Heart right ventricle (tissue), 16 donors: Measurements from ENCODE around the gene SPECC1. TPM values are rescaled to one million over a fixed set of nuclear protein-coding genes. Genes with fewer than 3 reads are reported as not detected.
A peak's percentile ranks its signal among the peaks of the same experiment; 100 is the strongest.

Source experiments
- ATAC-seq, 8 donors: fragments of 200-7000 bp; cut with Tn5 transposase; one replicate each; pipeline ENCODE4 v1.9.1; 2020; ENCODE audit warnings: mild to moderate bottlenecking in 8 of 8, moderate library complexity in 8 of 8, moderate number of reproducible peaks in 1 of 8
- DNase-seq, 2 donors: peaks; one replicate each; pipeline ENCODE4 v3.0.0-alpha.2; 2020
- H3K27ac ChIP-seq, 10 donors: fragments of 200-600 bp; sonication (generic) in 2 of 10; one replicate each; pipeline versions ENCODE4 v1.5.0 to v1.8.0; 2020 to 2022; ENCODE audit warnings: mild to moderate bottlenecking in 3 of 10
- H3K27me3 ChIP-seq, 7 donors: fragments of 200-600 bp; one replicate each; pipeline ENCODE4 v1.8.0; 2021 to 2022; ENCODE audit warnings: mild to moderate bottlenecking in 2 of 7
- H3K36me3 ChIP-seq, 9 donors: fragments of 200-600 bp; sonication (generic) in 1 of 9; one replicate each; pipeline versions ENCODE4 v1.5.0 to v1.8.0; 2020 to 2022; ENCODE audit warnings: mild to moderate bottlenecking in 2 of 9
- H3K4me1 ChIP-seq, 9 donors: fragments of 200-600 bp; sonication (generic) in 1 of 9; one replicate each; pipeline versions ENCODE4 v1.5.0 to v1.8.0; 2020 to 2022; ENCODE audit warnings: mild to moderate bottlenecking in 4 of 9
- H3K4me3 ChIP-seq, 10 donors: fragments of 200-600 bp; sonication (generic) in 2 of 10; one replicate each; pipeline versions ENCODE4 v1.5.0 to v1.8.0; 2020 to 2022; ENCODE audit warnings: mild to moderate bottlenecking in 7 of 10, moderate library complexity in 2 of 10
- H3K9me3 ChIP-seq, 11 donors: fragments of 200-600 bp in 10 of 11; sonication (generic) in 2 of 11; one replicate each; pipeline versions ENCODE4 v1.5.0 to v1.8.0; 2013 to 2022; ENCODE audit warnings: mild to moderate bottlenecking in 2 of 11, control low read depth in 1 of 11, moderate library complexity in 1 of 11
- CTCF ChIP-seq, 9 donors: fragments of 200-600 bp; sonication (generic) in 2 of 9; IDR thresholded peaks; one replicate each; pipeline versions ENCODE4 v1.5.0 to v1.8.0; 2021 to 2022; ENCODE audit warnings: antibody characterized with exemption in 9 of 9, mild to moderate bottlenecking in 5 of 9, moderate library complexity in 1 of 9
- WGBS, 2 donors: extraction: QIAGEN DNeasy Blood & Tissue Kit; methylation state at CpG; one replicate each; pipeline ENCODE4 v1.1.7; 2013; ENCODE audit warnings: inconsistent platforms in 1 of 2; 5-methylcytosine and 5-hydroxymethylcytosine counted together
- intact Hi-C, 10 donors: fragments of 100-400 bp; cut with DNase I; formaldehyde crosslinking; loops; one replicate each; pipeline versions ENCODE4 v1.11.1 to v1.14.2; 2022
- polyA plus RNA-seq, 2 donors: library from polyadenylated mRNA; stranded (reverse); fragments of 200-250 nt; gene quantifications; one replicate each; pipeline ENCODE4 v1.2.3, GENCODE V29; 2013
- total RNA-seq, 10 donors: library from RNA; stranded (reverse); fragmentation: NEBNext Ultra II Directional in 3 of 10; extraction: Animal tissue kit (Norgen Biotek cat#: 25700) in 3 of 10; gene quantifications; one replicate each; pipeline versions ENCODE4 v1.2.1 to v1.2.4, GENCODE V29; 2021 to 2023
- donor health status: Arrhythmogenic right ventricular cardiomyopathy.
- donor health status: ischemic (EF 13 %, LVEDD 7.1; RV severe dilation, severe dysfunction).
- donor health status: healthy with polysubstance abuse.
- donor health status: DM: no; HTN: yes; CAD: no.
- donor health status: DM: no; HTN: no; CAD: no.
- donor health status: ischemic (EF 25% LVEDD 6.9; RV normal size, moderate dysfunction).
- donor health status: ischemic (EF 25% LVEDD 5.7; RV mildly dilated, moderate dysfunction).
- donor health status: healthy.
- donor health status: DM: yes; HTN: yes; CAD: no.
- donor health status: Ischemic cardiomyopathy.
- donor health status: ischemic (EF 35%, LVEDD 5.7; RV mildly dilated, moderate dysfunction).
- donor health status: nonischemic (EF 11% LVEDD 7.7; RV severe dilation, severe dysfunction).
- donor health status: DM: yes; HTN: yes; CAD: no.
- donor health status: PGD.
- donor health status: ischemic (EF 29% LVEDD 5.4; RV normal size, mild dysfunction).
- donor health status: nonischemic (EF 23%, LVEDD 6.1; RV moderate dilation, normal function).

SPECC1 gene
- total and polyA plus RNA-seq, 12 donors = 2.9 to 15.2 (median 8.5) TPM

GRCh38 chr17:20066253-20066652, 57.1 kb downstream of the SPECC1 start:
- ATAC-seq = peak in 7 of 8 donors; percentile 48 to 66 (median 62)
- H3K9me3 ChIP-seq = no peaks in the 10 kb centered on the region
- no peak overlapping the region for H3K4me3 ChIP-seq
- TF ChIP-seq CTCF (IDR thresholded peaks at IDR 0.05) = no peak
- intact Hi-C loops = loop anchor here in 1 of 10 donors (10.0 kb wide), 1 partner anchor 51 kb away; no protein-coding TSS in a partner anchor
- peaks cover 0 to 50% (median 23%) of the 10 kb centered on the region in 9 donors for H3K4me1 ChIP-seq
- WGBS, 2 donors = 41 to 53% methylated on average over 4 of the region's 4 CpGs
- no peaks in the 10 kb centered on the region for H3K36me3 ChIP-seq
- peak overlapping the region in 9 of 10 donors; percentile 4 to 85 (median 75) for H3K27ac ChIP-seq
- H3K27me3 ChIP-seq = no peaks in the 10 kb centered on the region
- peak in 1 of 2 donors; percentile 61 for DNase-seq

- ATAC-seq (no peak), DNase-seq (no peak)
- no peaks in the 10 kb centered on the region for H3K36me3 ChIP-seq
- H3K4me3 ChIP-seq = no peak overlapping the region
- WGBS, 2 donors = 94 to 95% methylated on average over 4 of the region's 4 CpGs
- no peak overlapping the region for H3K27ac ChIP-seq
- H3K9me3 ChIP-seq = no peaks in the 10 kb centered on the region
- intact Hi-C loops = loop anchor here in 1 of 10 donors (10.0 kb wide), 1 partner anchor 53 kb away; no protein-coding TSS in a partner anchor
- H3K27me3 ChIP-seq = no peaks in the 10 kb centered on the region
- no peak for TF ChIP-seq CTCF (IDR thresholded peaks at IDR 0.05)
- H3K4me1 ChIP-seq = peaks cover 0 to 63% (median 27%) of the 10 kb centered on the region in 9 donors
Measured at GRCh38 chr17:20067711-20068110, 58.6 kb downstream of the SPECC1 start.

GRCh38 chr17:20068445-20068844, 59.3 kb downstream of the SPECC1 start:
- Histone ChIP-seq H3K9me3 (no peaks in the 10 kb centered on the region), H3K36me3 (no peaks in the 10 kb centered on the region), H3K27me3 (no peaks in the 10 kb centered on the region), H3K4me1 (peaks cover 0 to 63% (median 25%) of the 10 kb centered on the region in 9 donors), H3K4me3 (no peak overlapping the region), H3K27ac (no peak overlapping the region)
- no peak for TF ChIP-seq CTCF (IDR thresholded peaks at IDR 0.05)
- WGBS, 2 donors = 84 to 86% methylated on average over 3 of the region's 3 CpGs
- ATAC-seq = no peak
- no peak for DNase-seq
- intact Hi-C loops = loop anchor here in 1 of 10 donors (10.0 kb wide), 1 partner anchor 54 kb away; no protein-coding TSS in a partner anchor

GRCh38 chr17:20071824-20072691, 62.9 kb downstream of the SPECC1 start:
- no peak for TF ChIP-seq CTCF (IDR thresholded peaks at IDR 0.05)
- 77 to 78% methylated on average over 4 of the region's 4 CpGs for WGBS, 2 donors
- H3K4me3 ChIP-seq = no peak overlapping the region
- DNase-seq = no peak
- no peaks in the 10 kb centered on the region for H3K27me3 ChIP-seq
- peaks cover 0 to 67% (median 10%) of the 10 kb centered on the region in 9 donors for H3K4me1 ChIP-seq
- no peaks in the 10 kb centered on the region for H3K9me3 ChIP-seq
- H3K36me3 ChIP-seq = no peaks in the 10 kb centered on the region
- intact Hi-C loops = loop anchor here in 1 of 10 donors (5.0 kb wide), 1 partner anchor 60 kb away; no protein-coding TSS in a partner anchor
- no peak for ATAC-seq
- peak overlapping the region in 6 of 10 donors; percentile 14 to 74 (median 56) for H3K27ac ChIP-seq
